HFFc6 (cell line): ENCODE measurements around the gene MAPKBP1. TPM values are rescaled to one million over a fixed set of nuclear protein-coding genes. Genes with fewer than 3 reads are reported as not detected.

Experiments
- DNase-seq: peaks from one replicate; pipeline ENCODE4 v3.0.0-alpha.2; 2018
- H3K27ac Mint-ChIP-seq: 2 replicates; pipeline ENCODE4 v1.8.0; 2020; ENCODE audit warnings: mild to moderate bottlenecking, mixed read lengths
- H3K27me3 Mint-ChIP-seq: 2 replicates; pipeline ENCODE4 v1.8.0; 2021; ENCODE audit warnings: mild to moderate bottlenecking, moderate library complexity, mixed read lengths; ENCODE audit not compliant: insufficient read depth
- H3K36me3 Mint-ChIP-seq: 2 replicates; pipeline ENCODE4 v1.8.0; 2021; ENCODE audit warnings: low read depth, mixed read lengths
- H3K4me1 Mint-ChIP-seq: 2 replicates; pipeline ENCODE4 v1.8.0; 2020; ENCODE audit warnings: low read depth, mixed read lengths
- H3K4me3 Mint-ChIP-seq: 2 replicates; pipeline ENCODE4 v1.8.0; 2020; ENCODE audit warnings: mild to moderate bottlenecking, moderate library complexity, mixed read lengths
- H3K9me3 Mint-ChIP-seq: 2 replicates; pipeline ENCODE4 v1.8.0; 2020; ENCODE audit warnings: mild to moderate bottlenecking, mixed read lengths
- total RNA-seq, 6 experiments: library from RNA; stranded (reverse); fragmentation: NEBNext Ultra II Directional; extraction: Animal tissue kit (Norgen Biotek cat#: 25700); gene quantifications; 2 replicates in 1 of 6; 3 replicates in 5 of 6; pipeline ENCODE4 v1.2.3, GENCODE V29; 2021
- TF ChIP-seq, protein P1 (sequence below): fragments of 200-600 bp; sonication (generic); IDR thresholded peaks from 2 replicates; pipeline ENCODE4 v1.5.0; 2021; ENCODE audit warnings: antibody characterized with exemption, mild to moderate bottlenecking

The MAPKBP1 gene
- total RNA-seq, 6 experiments from 2014 or later = 15.7 to 22.4 (median 18.1) TPM

DNA sequence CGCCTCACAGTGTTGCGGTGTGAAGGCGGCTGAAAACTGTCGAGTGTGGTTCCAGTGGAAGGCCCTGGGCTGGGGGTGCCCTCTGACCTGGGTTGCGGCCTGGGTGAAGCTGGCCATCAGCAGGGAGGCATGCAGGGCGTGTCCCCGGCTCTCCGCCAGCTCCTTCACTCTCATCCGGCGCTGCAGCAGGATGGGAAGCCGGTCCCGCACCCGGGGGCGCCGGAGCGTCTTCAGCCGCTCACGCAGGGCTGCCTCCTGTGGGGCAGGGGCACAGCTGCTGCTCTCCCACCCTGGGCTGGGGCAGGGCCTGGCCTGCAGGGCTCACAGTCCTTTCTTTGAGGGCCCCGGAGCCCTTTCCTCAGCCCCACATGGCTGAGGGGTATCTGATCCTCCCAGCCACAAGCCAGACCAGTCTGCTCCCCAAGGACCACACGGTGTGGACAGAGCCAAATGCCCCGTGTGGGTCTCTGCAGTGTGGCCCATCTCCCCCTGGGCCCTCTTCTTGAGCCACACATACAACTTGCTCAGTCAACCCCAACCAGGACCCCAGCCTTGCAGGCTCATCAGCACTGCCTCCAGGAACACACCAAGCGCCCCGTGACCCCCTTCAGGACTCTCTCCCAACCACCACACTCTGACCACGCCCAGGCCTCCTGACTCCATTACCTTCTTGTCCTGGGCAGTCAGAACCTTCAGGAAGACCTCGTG, 92.7 kb downstream of the MAPKBP1 start:
- Mint-ChIP-seq H3K4me1 (peaks cover 12% of the 10 kb centered on the region), H3K4me3 (no peak overlapping the region), H3K27me3 (peaks cover 9% of the 10 kb centered on the region), H3K36me3 (no peaks in the 10 kb centered on the region), H3K9me3 (no peaks in the 10 kb centered on the region), H3K27ac (no peak overlapping the region)
- no peak for DNase-seq
- TF ChIP-seq, protein P1, sequence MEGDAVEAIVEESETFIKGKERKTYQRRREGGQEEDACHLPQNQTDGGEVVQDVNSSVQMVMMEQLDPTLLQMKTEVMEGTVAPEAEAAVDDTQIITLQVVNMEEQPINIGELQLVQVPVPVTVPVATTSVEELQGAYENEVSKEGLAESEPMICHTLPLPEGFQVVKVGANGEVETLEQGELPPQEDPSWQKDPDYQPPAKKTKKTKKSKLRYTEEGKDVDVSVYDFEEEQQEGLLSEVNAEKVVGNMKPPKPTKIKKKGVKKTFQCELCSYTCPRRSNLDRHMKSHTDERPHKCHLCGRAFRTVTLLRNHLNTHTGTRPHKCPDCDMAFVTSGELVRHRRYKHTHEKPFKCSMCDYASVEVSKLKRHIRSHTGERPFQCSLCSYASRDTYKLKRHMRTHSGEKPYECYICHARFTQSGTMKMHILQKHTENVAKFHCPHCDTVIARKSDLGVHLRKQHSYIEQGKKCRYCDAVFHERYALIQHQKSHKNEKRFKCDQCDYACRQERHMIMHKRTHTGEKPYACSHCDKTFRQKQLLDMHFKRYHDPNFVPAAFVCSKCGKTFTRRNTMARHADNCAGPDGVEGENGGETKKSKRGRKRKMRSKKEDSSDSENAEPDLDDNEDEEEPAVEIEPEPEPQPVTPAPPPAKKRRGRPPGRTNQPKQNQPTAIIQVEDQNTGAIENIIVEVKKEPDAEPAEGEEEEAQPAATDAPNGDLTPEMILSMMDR = no peak

DNA sequence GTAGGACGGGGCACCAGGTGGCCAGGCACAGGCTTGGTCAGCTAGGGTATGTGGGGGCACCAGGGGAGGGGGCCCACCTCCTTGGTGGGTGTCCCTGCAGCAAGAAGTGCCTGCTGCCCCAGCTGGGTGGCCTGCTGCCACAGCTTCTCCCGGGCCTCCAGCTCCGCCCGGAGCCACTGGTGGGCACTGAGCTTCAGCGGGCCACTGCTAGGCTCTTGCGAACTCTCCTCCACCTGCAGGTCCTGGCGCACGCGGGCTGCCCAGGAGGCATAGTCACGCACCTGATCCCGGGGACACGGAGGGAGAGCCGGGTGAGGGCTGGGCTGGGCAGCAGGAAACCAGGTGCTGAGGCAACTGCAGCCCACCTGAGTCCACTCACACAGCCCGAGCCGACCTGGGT, 94.0 kb downstream of the MAPKBP1 start:
- peaks cover 12% of the 10 kb centered on the region for H3K27me3 Mint-ChIP-seq
- peaks cover 12% of the 10 kb centered on the region for H3K4me1 Mint-ChIP-seq
- no peak overlapping the region for H3K4me3 Mint-ChIP-seq
- no peaks in the 10 kb centered on the region for H3K36me3 Mint-ChIP-seq
- no peak overlapping the region for H3K27ac Mint-ChIP-seq
- no peak for DNase-seq
- no peaks in the 10 kb centered on the region for H3K9me3 Mint-ChIP-seq
- TF ChIP-seq, protein P1 = no peak

DNA sequence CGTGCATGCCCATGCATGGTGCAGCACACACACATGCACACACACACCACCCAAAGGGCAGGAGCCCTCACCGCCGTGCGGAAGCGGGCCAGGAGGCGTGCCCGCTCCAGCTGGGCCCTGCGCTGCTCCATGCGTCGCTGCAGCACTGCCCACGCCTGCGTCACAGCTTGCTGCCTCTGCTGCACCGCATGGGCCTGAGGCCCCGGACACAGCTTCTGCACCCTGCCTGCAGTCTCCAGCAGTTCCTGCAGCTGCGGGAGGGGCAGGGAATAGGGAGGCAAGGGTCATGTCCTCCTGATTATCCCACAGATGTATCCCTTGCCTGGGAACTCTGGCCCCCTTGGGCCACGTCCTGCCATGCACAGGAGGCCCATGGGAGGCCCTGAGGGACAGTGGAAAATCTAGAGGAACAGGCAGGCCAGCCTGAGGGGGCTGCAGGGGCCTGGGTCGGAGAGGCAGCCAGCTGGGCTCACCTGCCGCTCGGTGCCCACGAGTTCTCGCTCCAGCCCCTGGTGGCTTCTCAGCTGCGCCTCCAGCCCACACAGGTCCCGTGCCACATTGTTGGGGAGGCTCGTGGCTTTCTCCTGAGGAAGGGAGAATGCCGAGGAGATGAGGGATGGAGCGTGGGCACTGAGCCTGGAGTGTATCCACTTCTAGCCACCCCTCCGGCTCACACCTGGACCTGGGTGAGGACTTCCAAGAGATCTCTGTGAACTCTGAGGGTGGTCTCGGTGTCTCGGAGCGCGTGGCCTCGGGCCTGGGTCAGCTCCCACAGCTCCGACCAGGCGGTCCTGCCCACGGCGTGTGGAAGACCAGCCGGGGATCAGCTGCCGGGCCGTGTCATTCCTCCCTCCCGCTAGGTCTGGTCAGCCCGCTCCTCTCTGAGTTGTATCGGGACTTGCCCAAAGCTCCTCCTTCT, 95.7 kb downstream of the MAPKBP1 start:
- H3K9me3 Mint-ChIP-seq = no peaks in the 10 kb centered on the region
- H3K27ac Mint-ChIP-seq = peak overlapping the region; percentile 91
- peaks cover 12% of the 10 kb centered on the region for H3K4me1 Mint-ChIP-seq
- H3K27me3 Mint-ChIP-seq = peaks cover 13% of the 10 kb centered on the region
- no peaks in the 10 kb centered on the region for H3K36me3 Mint-ChIP-seq
- no peak for DNase-seq
- TF ChIP-seq, protein P1 = no peak
- no peak overlapping the region; the same call in 1 of the 2 replicates for H3K4me3 Mint-ChIP-seq

DNA sequence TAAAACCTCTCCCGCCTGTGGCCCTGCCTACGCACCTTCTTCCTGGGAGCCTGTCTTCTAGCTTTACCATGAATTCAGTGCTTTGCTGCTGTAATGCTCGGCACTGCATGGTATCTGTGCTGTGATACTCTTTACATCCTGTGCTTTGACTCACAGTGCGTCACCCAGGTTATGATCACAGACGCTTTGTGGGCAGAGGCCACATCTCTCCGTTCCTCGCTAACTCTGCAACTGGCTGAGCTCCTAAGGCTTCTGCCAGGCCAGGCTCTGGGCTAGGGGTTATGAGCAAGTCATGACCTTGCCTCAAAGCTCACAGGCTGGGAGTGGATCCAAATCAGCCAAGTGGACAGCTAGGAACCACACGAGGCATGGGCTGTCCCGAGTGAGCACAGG, 96.4 kb downstream of the MAPKBP1 start:
- Mint-ChIP-seq H3K27me3 (peaks cover 11% of the 10 kb centered on the region), H3K9me3 (no peaks in the 10 kb centered on the region), H3K4me3 (no peak overlapping the region; the same call in 1 of the 2 replicates), H3K27ac (peak overlapping the region; percentile 91), H3K4me1 (peaks cover 12% of the 10 kb centered on the region), H3K36me3 (no peaks in the 10 kb centered on the region)
- TF ChIP-seq, protein P1 = no peak
- DNase-seq = peak; percentile 87

DNA sequence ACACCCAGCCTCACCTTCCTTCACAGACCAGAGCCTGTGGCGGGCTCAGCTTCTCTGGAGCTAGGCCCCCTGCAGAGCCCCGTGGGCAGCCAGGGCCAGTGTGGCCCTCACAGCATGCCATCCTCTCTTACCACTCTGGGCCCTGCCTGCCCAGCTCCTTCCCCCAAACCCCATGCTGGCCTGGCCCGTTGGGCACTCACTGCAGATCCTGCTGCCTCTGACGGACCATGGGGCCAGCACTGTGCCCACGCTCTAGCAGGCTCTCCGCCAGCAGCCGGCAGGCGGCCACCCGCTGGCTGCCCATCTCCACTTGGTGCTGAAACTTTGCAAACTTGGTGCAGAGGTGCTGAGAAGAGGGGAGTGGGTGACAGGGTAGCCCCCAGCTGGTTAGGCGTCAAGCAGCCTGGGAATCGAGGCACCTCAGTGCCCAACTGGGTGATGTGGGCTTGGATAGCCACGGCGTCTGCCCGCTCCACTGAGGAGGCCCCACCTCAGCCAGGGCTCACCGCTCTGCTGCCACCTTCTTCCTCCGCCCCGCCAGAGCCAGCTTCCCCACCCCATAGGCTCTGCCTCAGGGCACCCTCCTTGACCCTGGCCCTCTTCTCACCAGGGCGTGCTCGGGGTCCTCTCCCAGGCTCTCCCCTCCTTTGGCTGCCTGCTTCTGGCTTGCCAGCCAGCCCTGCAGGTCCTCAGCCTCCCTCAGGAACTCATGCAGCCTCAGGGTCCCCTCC, 97.1 kb downstream of the MAPKBP1 start:
- Mint-ChIP-seq H3K4me3 (no peak overlapping the region), H3K4me1 (peaks cover 12% of the 10 kb centered on the region), H3K27me3 (peaks cover 11% of the 10 kb centered on the region), H3K27ac (peak overlapping the region; percentile 91), H3K9me3 (no peaks in the 10 kb centered on the region), H3K36me3 (no peaks in the 10 kb centered on the region)
- no peak for DNase-seq
- TF ChIP-seq, protein P1 = no peak
